ENCODE data around the gene FNDC3A.

The FNDC3A gene

DNA sequence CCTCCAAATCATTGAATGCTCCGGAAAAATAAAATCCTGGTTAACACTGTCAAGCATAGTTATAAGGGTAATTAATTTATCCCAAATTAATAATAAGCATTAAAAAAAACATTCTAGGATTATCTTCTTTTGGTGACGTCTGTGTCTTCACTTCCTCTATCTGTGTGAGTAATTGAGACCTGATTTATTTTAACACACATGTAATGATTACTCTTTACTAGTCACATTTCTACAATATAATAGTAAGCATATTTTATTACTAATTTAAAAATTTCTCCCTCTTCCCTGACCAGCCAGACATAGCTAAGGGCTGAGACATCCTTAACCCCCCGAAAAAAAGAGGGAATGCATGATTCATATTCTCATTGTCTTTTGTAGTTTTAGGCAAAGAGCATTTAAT lies 2.3 kb downstream of the FNDC3A start:
- H3K27me3 ChIP-seq (ENCODE audit: insufficient read depth, low read depth, severe bottlenecking), result no peaks in the 10 kb centered on the region
- DNase-seq, result no peak
- H3K27ac ChIP-seq, result peak overlapping the region; percentile 96; the same call in 1 of the 2 replicates
- peaks cover 2% of the 10 kb centered on the region for H3K9me3 ChIP-seq (ENCODE audit: severe bottlenecking)
- no peak overlapping the region for H3K4me3 ChIP-seq (ENCODE audit: low read depth, low read length)
- no peak for TF ChIP-seq CTCF (IDR thresholded peaks at IDR 0.05; ENCODE audit: low read depth, low read length)
- H3K36me3 ChIP-seq, result no peaks in the 10 kb centered on the region

GRCh38 chr13:48978942-48979601 lies 3.4 kb downstream of the FNDC3A start:
- no peak overlapping the region for H3K4me3 ChIP-seq (ENCODE audit: low read depth, low read length)
- no peak for TF ChIP-seq CTCF (IDR thresholded peaks at IDR 0.05; ENCODE audit: low read depth, low read length)
- H3K36me3 ChIP-seq, result no peaks in the 10 kb centered on the region
- H3K27ac ChIP-seq, result no peak overlapping the region
- no peaks in the 10 kb centered on the region for H3K27me3 ChIP-seq (ENCODE audit: insufficient read depth, low read depth, severe bottlenecking)
- DNase-seq, result no peak
- H3K9me3 ChIP-seq (ENCODE audit: severe bottlenecking), result peaks cover 2% of the 10 kb centered on the region

GRCh38 chr13:48979892-48980291 lies 4.2 kb downstream of the FNDC3A start:
- H3K4me3 ChIP-seq (ENCODE audit: low read depth, low read length), result no peak overlapping the region
- TF ChIP-seq CTCF (IDR thresholded peaks at IDR 0.05; ENCODE audit: low read depth, low read length), result no peak
- H3K27ac ChIP-seq, result no peak overlapping the region
- no peaks in the 10 kb centered on the region for H3K36me3 ChIP-seq
- H3K9me3 ChIP-seq (ENCODE audit: severe bottlenecking), result no peaks in the 10 kb centered on the region
- H3K27me3 ChIP-seq (ENCODE audit: insufficient read depth, low read depth, severe bottlenecking), result no peaks in the 10 kb centered on the region
- DNase-seq, result no peak

GRCh38 chr13:48983331-48983730 lies 7.6 kb downstream of the FNDC3A start:
- Histone ChIP-seq H3K36me3 (no peaks in the 10 kb centered on the region), H3K9me3 (ENCODE audit: severe bottlenecking) (no peaks in the 10 kb centered on the region), H3K27ac (no peak overlapping the region), H3K4me3 (ENCODE audit: low read depth, low read length) (no peak overlapping the region), H3K27me3 (ENCODE audit: insufficient read depth, low read depth, severe bottlenecking) (no peaks in the 10 kb centered on the region)
- no peak for TF ChIP-seq CTCF (IDR thresholded peaks at IDR 0.05; ENCODE audit: low read depth, low read length)
- DNase-seq, result no peak

GRCh38 chr13:48985756-48986155 lies 10.0 kb downstream of the FNDC3A start:
- Histone ChIP-seq H3K4me3 (ENCODE audit: low read depth, low read length) (no peak overlapping the region), H3K27ac (no peak overlapping the region), H3K36me3 (no peaks in the 10 kb centered on the region), H3K27me3 (ENCODE audit: insufficient read depth, low read depth, severe bottlenecking) (no peaks in the 10 kb centered on the region), H3K9me3 (ENCODE audit: severe bottlenecking) (no peaks in the 10 kb centered on the region)
- no peak for TF ChIP-seq CTCF (IDR thresholded peaks at IDR 0.05; ENCODE audit: low read depth, low read length)
- DNase-seq, result no peak

DNA sequence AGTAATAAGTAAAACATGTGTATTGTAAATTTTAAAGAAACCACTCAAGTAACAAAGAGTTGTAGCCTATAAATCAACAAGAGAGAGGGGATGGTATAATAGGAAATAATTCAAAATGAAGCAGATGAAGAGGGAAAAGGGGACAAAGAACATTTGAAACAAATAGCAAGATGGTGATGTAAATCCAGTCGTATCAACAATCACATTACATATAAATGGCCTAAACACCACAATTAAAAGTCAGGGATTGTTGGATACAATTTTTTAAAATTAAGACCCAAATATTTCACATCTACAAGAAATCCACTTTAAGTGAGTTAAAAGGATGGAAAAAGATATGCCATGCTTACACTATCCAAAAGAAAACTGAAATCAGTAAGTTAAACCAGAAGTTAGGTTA lies 15.2 kb downstream of the FNDC3A start:
- no peaks in the 10 kb centered on the region for H3K36me3 ChIP-seq
- no peak for TF ChIP-seq CTCF (IDR thresholded peaks at IDR 0.05; ENCODE audit: low read depth, low read length)
- DNase-seq, result no peak

More for the DNA sequence above, 15.2 kb downstream of the FNDC3A start:
- Histone ChIP-seq H3K27me3 (ENCODE audit: insufficient read depth, low read depth, severe bottlenecking) (no peaks in the 10 kb centered on the region), H3K4me3 (ENCODE audit: low read depth, low read length) (no peak overlapping the region), H3K9me3 (ENCODE audit: severe bottlenecking) (no peaks in the 10 kb centered on the region), H3K27ac (no peak overlapping the region)
